IMR-90 (cell line): Measurements from ENCODE around the gene SCARB1. TPM values are rescaled to one million over a fixed set of nuclear protein-coding genes. Genes with fewer than 3 reads are reported as not detected.

Experiments used
- ATAC-seq: fragments of 200-7000 bp; cut with Tn5 transposase; 2 replicates; pipeline ENCODE4 v1.9.1; 2020; ENCODE audit warnings: low read depth, mild to moderate bottlenecking, moderate library complexity
- BruUV-seq: library from RNA; stranded (reverse); fragments of 400-500 nt; replicated peaks from 2 replicates; lab custom pipeline; 2021; lab: Mats Ljungman, UMichigan
- CTCF ChIA-PET: fragments of 300-600 bp; formaldehyde crosslinking; extraction: SDS; loops from one replicate; lab custom pipeline; 2021; ENCODE audit warnings: antibody characterized with exemption; lab: Yijun Ruan, JAX
- POLR2A ChIA-PET: fragments of 300-600 bp; sonication (Branson Sonifier 250); formaldehyde crosslinking; loops from one replicate; lab custom pipeline; 2022; ENCODE audit warnings: antibody characterized with exemption; ENCODE audit not compliant: unreplicated experiment; lab: Charles Lee
- DNase-seq: peaks from one replicate; pipeline ENCODE4 v3.0.0; 2013
- H2AFZ ChIP-seq: replicated peaks from 2 replicates; pipeline ENCODE3; 2013; ENCODE audit warnings: low read length, mild to moderate bottlenecking; ENCODE audit not compliant: poor library complexity
- H2AK5ac ChIP-seq: 2 replicates; pipeline ENCODE4 v1.6.1; 2013; ENCODE audit warnings: low read depth, low read length, inconsistent platforms
- H2AK9ac ChIP-seq: replicated peaks from 2 replicates; pipeline ENCODE3; 2013; ENCODE audit warnings: mild to moderate bottlenecking, low read depth, low read length, moderate library complexity; ENCODE audit not compliant: poor library complexity
- H2BK120ac ChIP-seq: 2 replicates; pipeline ENCODE4 v1.6.1; 2013; ENCODE audit warnings: low read depth, low read length, inconsistent platforms
- H2BK15ac ChIP-seq: 3 replicates; pipeline ENCODE4 v1.6.1; 2013; ENCODE audit warnings: low read depth, low read length, inconsistent platforms
- H2BK20ac ChIP-seq: 2 replicates; pipeline ENCODE4 v1.6.1; 2013; ENCODE audit warnings: low read depth, mild to moderate bottlenecking, inconsistent platforms, low read length, moderate library complexity
- H2BK5ac ChIP-seq: 2 replicates; pipeline ENCODE4 v1.6.1; 2013; ENCODE audit warnings: mild to moderate bottlenecking, low read depth, low read length, inconsistent platforms; ENCODE audit not compliant: poor library complexity, severe bottlenecking
- H3K14ac ChIP-seq: replicated peaks from 2 replicates; pipeline ENCODE4 v1.6.1; 2013; ENCODE audit warnings: low read depth, low read length, inconsistent platforms
- H3K18ac ChIP-seq: 2 replicates; pipeline ENCODE4 v1.6.1; 2013; ENCODE audit warnings: low read depth, low read length, control low read depth
- H3K23ac ChIP-seq: 2 replicates; pipeline ENCODE4 v1.6.1; 2013; ENCODE audit warnings: low read depth, low read length, inconsistent platforms
- H3K27ac ChIP-seq: 2 replicates; pipeline ENCODE4 v1.5.1; 2013; ENCODE audit warnings: mild to moderate bottlenecking, control low read depth, low read length; ENCODE audit not compliant: insufficient read depth
- H3K27me3 ChIP-seq: 2 replicates; pipeline ENCODE4 v1.6.1; 2013; ENCODE audit warnings: low read length; ENCODE audit not compliant: control insufficient read depth, insufficient read depth
- H3K36me3 ChIP-seq: 2 replicates; pipeline ENCODE4 v1.6.1; 2013; ENCODE audit warnings: low read length, mixed read lengths; ENCODE audit not compliant: control insufficient read depth, insufficient read depth
- H3K4ac ChIP-seq: 2 replicates; pipeline ENCODE4 v1.6.1; 2013; ENCODE audit warnings: low read depth, low read length, inconsistent platforms
- H3K4me1 ChIP-seq: 2 replicates; pipeline ENCODE4 v1.6.1; 2013; ENCODE audit warnings: low read length, mixed read lengths; ENCODE audit not compliant: control insufficient read depth, insufficient read depth
- H3K4me2 ChIP-seq: 2 replicates; pipeline ENCODE4 v1.6.1; 2013; ENCODE audit warnings: low read depth, mild to moderate bottlenecking, control low read depth, low read length, moderate library complexity
- H3K4me3 ChIP-seq: 2 replicates; pipeline ENCODE4 v1.5.1; 2013; ENCODE audit warnings: low read depth, mild to moderate bottlenecking, control low read depth, low read length, moderate library complexity; ENCODE audit not compliant: insufficient read depth
- H3K56ac ChIP-seq: 2 replicates; pipeline ENCODE4 v1.6.1; 2013; ENCODE audit warnings: low read length, inconsistent platforms; ENCODE audit not compliant: insufficient read depth; ENCODE audit errors: extremely low read depth
- H3K79me1 ChIP-seq, 2 experiments: 2 replicates each; pipeline ENCODE4 v1.6.1; 2013; ENCODE audit warnings: low read length in 2 of 2, inconsistent platforms in 1 of 2, low read depth in 1 of 2
- H3K9ac ChIP-seq: 2 replicates; pipeline ENCODE4 v1.6.1; 2013; ENCODE audit warnings: low read depth, low read length, control low read depth
- H3K9me1 ChIP-seq: 2 replicates; pipeline ENCODE4 v1.6.1; 2013; ENCODE audit warnings: low read length, inconsistent platforms; ENCODE audit not compliant: insufficient read depth
- H3K9me3 ChIP-seq: 2 replicates; pipeline ENCODE4 v1.6.1; 2013; ENCODE audit warnings: low read length; ENCODE audit not compliant: control insufficient read depth, insufficient read depth
- H4K20me1 ChIP-seq: 2 replicates; pipeline ENCODE4 v1.6.1; 2013; ENCODE audit warnings: low read length, inconsistent platforms; ENCODE audit not compliant: insufficient read depth
- H4K5ac ChIP-seq: 2 replicates; pipeline ENCODE4 v1.6.1; 2013; ENCODE audit warnings: mild to moderate bottlenecking, low read depth, low read length, control low read depth
- H4K8ac ChIP-seq, 2 experiments: 2 replicates each; pipeline ENCODE4 v1.6.1; 2013; ENCODE audit warnings: low read depth in 2 of 2, low read length in 2 of 2, control low read depth in 1 of 2, inconsistent platforms in 1 of 2
- H4K91ac ChIP-seq: 2 replicates; pipeline ENCODE4 v1.6.1; 2013; ENCODE audit warnings: low read depth, low read length, inconsistent platforms; ENCODE audit not compliant: insufficient read depth
- MAZ ChIP-seq: IDR thresholded peaks from 2 replicates; pipeline ENCODE4 v1.6.1; 2012; ENCODE audit warnings: low read depth, mild to moderate bottlenecking, low read length, improper control_type of control experiment, moderate library complexity, borderline replicate concordance
- NFE2L2 ChIP-seq: fragments of 150-350 bp; IDR thresholded peaks from 2 replicates; pipeline ENCODE4 v1.6.1; 2016; ENCODE audit warnings: low read depth, mild to moderate bottlenecking, low read length
- POLR2A ChIP-seq: IDR thresholded peaks from 2 replicates; pipeline ENCODE4 v1.6.1; 2012; ENCODE audit warnings: mild to moderate bottlenecking, low read depth, low read length
- RAD21 ChIP-seq: IDR thresholded peaks from 2 replicates; pipeline ENCODE4 v1.6.1; 2012; ENCODE audit warnings: low read length, improper control_type of control experiment
- RFX5 ChIP-seq: IDR thresholded peaks from 2 replicates; pipeline ENCODE4 v1.8.0; 2012; ENCODE audit warnings: low read depth, mild to moderate bottlenecking, low read length, moderate library complexity
- SMC3 ChIP-seq: fragments of 150-350 bp; IDR thresholded peaks from 2 replicates; pipeline ENCODE4 v1.6.1; 2016; ENCODE audit warnings: low read depth, mild to moderate bottlenecking, antibody characterized with exemption, low read length, moderate library complexity
- USF2 ChIP-seq: fragments of 150-350 bp; IDR thresholded peaks from 2 replicates; pipeline ENCODE4 v1.6.1; 2017; ENCODE audit warnings: mild to moderate bottlenecking, antibody characterized with exemption, low read length, low read depth
- WGBS, 2 experiments: methylation state at CpG; one replicate each; pipeline versions ENCODE4 v1.1.5 to v1.1.7; 2013; ENCODE audit warnings: missing lambda C conversion rate in 2 of 2; ENCODE audit not compliant: insufficient read length in 1 of 2; ENCODE audit errors: extremely low coverage in 2 of 2; 5-methylcytosine and 5-hydroxymethylcytosine counted together
- dilution Hi-C: fragments of 300-500 bp; cut with HindIII; formaldehyde crosslinking; loops from one replicate; pipeline ENCODE4 v1.14.3; 2018; ENCODE audit warnings: low sequenced_read_pairs; ENCODE audit not compliant: unreplicated experiment
- in situ Hi-C: fragments of 300-500 bp; cut with MboI; formaldehyde crosslinking; loops from 3 replicates; pipeline ENCODE4 v1.14.3; 2019; ENCODE audit warnings: low sequenced_read_pairs, inconsistent platforms, mixed read lengths
- intact Hi-C: fragments of 100-400 bp; cut with micrococcal nuclease; formaldehyde crosslinking; loops from 2 replicates; pipeline ENCODE4 v1.10.0; 2022
- polyA plus RNA-seq, 3 experiments: library from polyadenylated mRNA; depleted of rRNA; stranded (reverse); fragments of >200 nt; gene quantifications; 2 replicates each; pipeline ENCODE4 v1.2.3, GENCODE V29; 2012; ENCODE audit warnings: low replicate concordance in 1 of 3
- total RNA-seq: library from RNA; depleted of rRNA; stranded (reverse); fragments of >200 nt; gene quantifications from 2 replicates; pipeline ENCODE4 v1.2.3, GENCODE V29; 2012
- TF ChIP-seq, protein P1 (sequence below): conservative IDR thresholded peaks from 2 replicates; pipeline ENCODE4 v1.5.1; 2012; ENCODE audit warnings: mild to moderate bottlenecking, low read depth, low read length, improper control_type of control experiment

SCARB1 gene
- total and polyA plus RNA-seq, 2 of the 4 experiments (the other 2 are of a cell fraction): 3.0 to 24.8 TPM

DNA sequence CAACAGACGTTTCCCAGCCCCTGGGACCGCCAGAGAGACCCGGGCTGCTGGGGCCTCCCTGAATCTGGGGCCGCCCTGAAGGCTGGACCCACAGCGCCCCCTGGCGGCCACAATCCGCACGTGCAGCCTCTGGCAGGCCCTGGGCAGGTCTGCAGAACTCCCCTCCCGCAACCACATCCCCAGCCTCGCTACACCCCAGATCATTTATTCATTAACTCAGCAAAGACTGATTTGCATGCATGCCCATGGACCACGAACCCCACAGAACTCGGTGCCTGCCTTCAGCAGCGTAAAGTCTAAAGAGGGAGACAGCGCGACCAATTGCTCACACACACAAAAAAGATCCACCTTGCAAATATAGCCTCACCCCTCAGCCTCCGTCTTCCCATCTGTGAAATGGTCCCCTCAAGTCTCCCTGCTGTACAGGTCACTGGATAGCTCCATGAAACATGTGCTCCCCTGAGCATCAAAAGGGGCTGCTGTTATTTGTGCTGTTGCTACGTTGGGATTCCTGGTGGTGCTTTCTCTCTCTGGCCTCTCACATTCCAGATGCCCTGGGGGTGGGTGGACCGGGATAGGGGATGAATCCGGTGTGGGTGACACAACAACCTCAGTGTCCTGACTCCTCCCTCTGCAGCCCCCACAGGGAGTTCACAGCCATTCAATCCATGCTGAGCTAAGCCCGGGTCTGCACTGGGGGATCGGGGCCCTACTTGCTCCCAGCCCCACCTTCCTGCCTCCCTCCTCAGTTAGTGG is 96.4 kb downstream of the SCARB1 start:
- intact Hi-C loops: loop anchor here (1.0 to 10.0 kb wide), 8 partner anchors 85 to 715 kb away; no protein-coding TSS in a partner anchor
- Histone ChIP-seq H2AK9ac (no peak overlapping the region), H4K8ac (peak overlapping the region in 1 of 2 experiments; percentile 38; a peak in 1 of 4 replicates), H3K9ac (no peak overlapping the region), H3K14ac (no peak overlapping the region), H3K4ac (peak overlapping the region; percentile 58), H2AFZ (no peak overlapping the region), H3K9me3 (no peaks in the 10 kb centered on the region), H3K27me3 (no peaks in the 10 kb centered on the region), H2BK5ac (no peak overlapping the region), H2BK15ac (peak overlapping the region; percentile 51; the same call in 2 of the 3 replicates), H3K27ac (peak overlapping the region; percentile 14; the same call in 1 of the 2 replicates), H3K18ac (no peak overlapping the region), H3K79me1 (peaks cover 0 to 4% of the 10 kb centered on the region in 2 experiments; a peak in 1 of 4 replicates), H3K4me3 (no peak overlapping the region), H3K9me1 (peaks cover 9% of the 10 kb centered on the region; the same call in 1 of the 2 replicates), H2BK20ac (peak overlapping the region; percentile 59), H4K91ac (0 out of 2 replicates have a peak overlapping the region, but pooled peaks have one; percentile 37), H4K5ac (no peak overlapping the region), H4K20me1 (peaks cover 15% of the 10 kb centered on the region), H3K56ac (no peak overlapping the region), H2BK120ac (peak overlapping the region; percentile 70), H3K36me3 (no peaks in the 10 kb centered on the region), H3K23ac (no peak overlapping the region), H2AK5ac (peak overlapping the region; percentile 82; the same call in 1 of the 2 replicates), H3K4me1 (peaks cover 29% of the 10 kb centered on the region), H3K4me2 (no peak overlapping the region)
- in situ Hi-C loops: loop anchor here (5.0 kb wide), 2 partner anchors 200 to 385 kb away; partner anchors contain the start of gene NCOR2
- POLR2A ChIA-PET: no interaction called here
- 17% methylated on average over 11 of the region's 21 CpGs; no CpG with 5 or more reads in 1 of the 2 experiments for WGBS, 2 experiments
- CTCF ChIA-PET: interaction anchor here (0.6 to 1.2 kb wide), 7 partner anchors 14 to 908 kb away, joined by 3 to 4 read pairs (median 3); no protein-coding TSS in a partner anchor
- peak; percentile 64 for ATAC-seq
- peak; percentile 53 for DNase-seq
- peak; percentile 21; the same call in 1 of the 2 replicates for TF ChIP-seq USF2
- no peak for TF ChIP-seq POLR2A
- TF ChIP-seq MAZ: peak; percentile 35; the same call in 1 of the 2 replicates
- no peak for TF ChIP-seq NFE2L2
- peak; percentile 89 for TF ChIP-seq SMC3
- no peak for TF ChIP-seq RFX5
- peak; percentile 96 for TF ChIP-seq RAD21
- TF ChIP-seq, protein P1, sequence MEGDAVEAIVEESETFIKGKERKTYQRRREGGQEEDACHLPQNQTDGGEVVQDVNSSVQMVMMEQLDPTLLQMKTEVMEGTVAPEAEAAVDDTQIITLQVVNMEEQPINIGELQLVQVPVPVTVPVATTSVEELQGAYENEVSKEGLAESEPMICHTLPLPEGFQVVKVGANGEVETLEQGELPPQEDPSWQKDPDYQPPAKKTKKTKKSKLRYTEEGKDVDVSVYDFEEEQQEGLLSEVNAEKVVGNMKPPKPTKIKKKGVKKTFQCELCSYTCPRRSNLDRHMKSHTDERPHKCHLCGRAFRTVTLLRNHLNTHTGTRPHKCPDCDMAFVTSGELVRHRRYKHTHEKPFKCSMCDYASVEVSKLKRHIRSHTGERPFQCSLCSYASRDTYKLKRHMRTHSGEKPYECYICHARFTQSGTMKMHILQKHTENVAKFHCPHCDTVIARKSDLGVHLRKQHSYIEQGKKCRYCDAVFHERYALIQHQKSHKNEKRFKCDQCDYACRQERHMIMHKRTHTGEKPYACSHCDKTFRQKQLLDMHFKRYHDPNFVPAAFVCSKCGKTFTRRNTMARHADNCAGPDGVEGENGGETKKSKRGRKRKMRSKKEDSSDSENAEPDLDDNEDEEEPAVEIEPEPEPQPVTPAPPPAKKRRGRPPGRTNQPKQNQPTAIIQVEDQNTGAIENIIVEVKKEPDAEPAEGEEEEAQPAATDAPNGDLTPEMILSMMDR: peak; percentile 92
- no TSS peak for BruUV-seq
- dilution Hi-C loops: no loop called here
